ENCODE data around the gene TEX54.
"Not testable (repeated sequence)": the region's sequence is repeated elsewhere in the genome, so short reads cannot be mapped to it uniquely, and the experiment has no call there.

- not testable (repeated sequence) for TF ChIP-seq POLR2A (IDR thresholded peaks at IDR 0.05; ENCODE audit: low read depth, low read length); TAF1 (IDR thresholded peaks at IDR 0.05; ENCODE audit: borderline replicate concordance, low read depth, low read length)
These were observed 26.7 kb upstream of the TEX54 start for GRCh38 chr11:62859281-62859703.

Measured in GM12892 (cell line).